Measurements from ENCODE around the gene SEPTIN1.

GRCh38 chr16:30348113-30348512 is 34.2 kb downstream of the SEPTIN1 start:
- TF ChIP-seq CTCF (IDR thresholded peaks at IDR 0.05): no peak
- no peak for TF ChIP-seq POLR2A (IDR thresholded peaks at IDR 0.05; ENCODE audit: low read depth)

Data from esophagus muscularis mucosa (tissue), 3 donors.